GM18498 (cell line): Measurements from ENCODE around the gene TOP1.

ENCODE experiments used
- ATAC-seq: cut with Tn5 transposase; IDR thresholded peaks from one replicate; pipeline ENCODE4 v1.9.1; 2021; ENCODE audit warnings: mild to moderate bottlenecking, moderate library complexity; ENCODE audit not compliant: unreplicated experiment

Gene TOP1

DNA sequence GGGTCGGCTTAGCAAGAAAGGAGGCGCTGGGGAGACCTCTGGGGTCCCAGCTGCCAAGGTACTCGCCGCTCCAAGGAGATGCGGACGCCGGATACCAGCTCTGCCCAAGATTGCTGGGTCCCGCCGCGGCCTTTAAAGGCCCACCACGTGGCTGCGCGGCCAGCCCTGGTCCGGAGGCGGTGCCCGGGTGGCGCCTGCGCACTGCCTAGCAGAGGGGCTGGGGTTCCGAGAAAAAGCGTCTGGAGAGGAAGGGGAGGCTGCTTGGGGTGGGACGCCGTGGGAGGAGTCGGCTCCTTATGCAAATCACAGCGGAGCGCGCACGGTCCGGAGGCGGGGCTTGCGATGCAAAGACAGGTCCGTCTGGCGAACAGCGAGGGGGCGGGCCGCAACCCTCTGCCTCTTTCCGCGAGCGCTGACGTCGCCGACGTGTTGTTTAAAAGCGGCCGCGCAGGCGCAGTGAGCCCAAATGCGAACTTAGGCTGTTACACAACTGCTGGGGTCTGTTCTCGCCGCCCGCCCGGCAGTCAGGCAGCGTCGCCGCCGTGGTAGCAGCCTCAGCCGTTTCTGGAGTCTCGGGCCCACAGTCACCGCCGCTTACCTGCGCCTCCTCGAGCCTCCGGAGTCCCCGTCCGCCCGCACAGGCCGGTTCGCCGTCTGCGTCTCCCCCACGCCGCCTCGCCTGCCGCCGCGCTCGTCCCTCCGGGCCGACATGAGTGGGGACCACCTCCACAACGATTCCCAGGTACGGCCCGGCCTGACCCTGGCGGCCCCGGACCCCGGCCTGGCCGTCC, at the start of gene TOP1:
Gene TOP1, plus strand, starts transcription at position 464 of the 791 bp plus-strand sequence. Its CDS starts 246 bp downstream, at position 710.
- ATAC-seq = peak; percentile 97

DNA sequence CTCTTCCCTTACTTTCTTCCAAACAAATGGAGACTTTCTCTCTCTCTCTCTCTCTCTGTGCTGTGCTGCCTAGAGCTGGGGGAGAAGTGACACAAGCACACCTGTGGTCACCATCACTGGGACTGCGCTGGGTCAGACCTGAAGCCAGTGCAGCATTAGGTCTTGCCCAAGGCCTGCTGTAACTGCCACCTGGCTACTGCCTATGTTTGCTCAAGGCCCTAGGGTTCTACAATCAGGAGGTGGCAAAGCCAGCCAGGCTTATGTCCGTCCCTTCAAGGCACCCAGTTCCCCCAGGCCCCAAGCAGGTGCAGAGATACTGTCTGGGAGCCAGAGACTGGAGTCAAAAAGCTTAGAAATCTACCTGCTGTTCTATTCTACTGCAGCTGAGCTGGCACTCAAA, 49.4 kb upstream of the TOP1 start:
- no peak for ATAC-seq

DNA sequence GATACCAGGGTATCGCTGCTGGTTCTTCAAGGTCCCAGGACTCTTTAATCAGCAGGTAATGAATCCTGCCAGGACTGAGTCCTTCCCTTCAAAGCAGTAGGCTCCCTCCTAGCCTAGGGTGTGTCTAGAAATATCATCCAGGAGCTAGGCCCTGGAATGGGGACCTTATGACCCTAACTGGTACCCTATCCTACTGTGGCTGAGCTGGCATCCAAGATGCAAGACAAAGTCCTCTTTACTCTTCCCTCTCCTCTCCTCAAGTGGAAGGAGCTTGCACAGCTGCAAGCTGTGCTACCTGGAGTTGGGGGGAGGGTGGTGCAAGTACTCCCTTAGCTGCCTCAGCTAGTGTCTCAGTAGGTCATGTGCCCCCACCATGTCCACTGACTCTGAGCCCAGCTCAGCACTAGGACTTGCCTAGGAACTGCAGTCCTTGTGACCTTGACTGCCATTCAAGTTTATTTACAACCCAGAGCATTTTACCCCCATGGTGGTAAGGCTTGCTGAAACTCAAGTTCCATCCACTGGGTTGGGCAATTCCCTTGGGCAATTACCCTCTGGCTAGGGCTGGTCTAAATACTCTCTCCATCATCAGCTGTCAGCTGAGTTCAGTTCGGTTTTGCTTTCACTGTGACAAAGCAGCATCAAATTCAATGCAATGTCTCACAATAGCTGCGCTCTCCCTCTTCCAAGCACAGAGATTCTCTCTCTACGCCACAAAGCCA, 48.4 kb upstream of the TOP1 start:
- ATAC-seq = peak; percentile 68

DNA sequence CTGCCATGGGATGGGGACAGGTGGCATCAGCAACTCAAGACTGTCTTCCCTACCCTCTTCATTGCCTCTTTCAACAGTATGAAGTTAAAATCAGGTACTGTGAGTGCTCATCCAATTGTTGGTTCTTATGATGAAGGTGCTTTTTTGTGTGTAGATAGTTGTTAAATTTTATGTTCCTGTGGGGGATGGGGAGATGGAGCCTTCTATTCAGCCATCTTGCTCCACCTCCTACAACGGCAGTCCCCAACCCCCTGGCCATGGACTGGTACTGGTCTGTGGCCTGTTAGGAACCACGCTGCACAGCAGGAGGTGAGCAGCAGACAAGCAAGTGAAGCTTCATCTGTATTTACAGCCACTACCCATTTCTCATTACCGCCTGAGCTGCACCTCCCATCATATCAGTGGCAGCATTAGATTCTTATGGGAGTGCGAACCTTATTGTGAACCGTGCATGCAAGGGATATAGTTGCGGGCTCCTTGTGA, 47.8 kb upstream of the TOP1 start:
- ATAC-seq = peak; percentile 15

DNA sequence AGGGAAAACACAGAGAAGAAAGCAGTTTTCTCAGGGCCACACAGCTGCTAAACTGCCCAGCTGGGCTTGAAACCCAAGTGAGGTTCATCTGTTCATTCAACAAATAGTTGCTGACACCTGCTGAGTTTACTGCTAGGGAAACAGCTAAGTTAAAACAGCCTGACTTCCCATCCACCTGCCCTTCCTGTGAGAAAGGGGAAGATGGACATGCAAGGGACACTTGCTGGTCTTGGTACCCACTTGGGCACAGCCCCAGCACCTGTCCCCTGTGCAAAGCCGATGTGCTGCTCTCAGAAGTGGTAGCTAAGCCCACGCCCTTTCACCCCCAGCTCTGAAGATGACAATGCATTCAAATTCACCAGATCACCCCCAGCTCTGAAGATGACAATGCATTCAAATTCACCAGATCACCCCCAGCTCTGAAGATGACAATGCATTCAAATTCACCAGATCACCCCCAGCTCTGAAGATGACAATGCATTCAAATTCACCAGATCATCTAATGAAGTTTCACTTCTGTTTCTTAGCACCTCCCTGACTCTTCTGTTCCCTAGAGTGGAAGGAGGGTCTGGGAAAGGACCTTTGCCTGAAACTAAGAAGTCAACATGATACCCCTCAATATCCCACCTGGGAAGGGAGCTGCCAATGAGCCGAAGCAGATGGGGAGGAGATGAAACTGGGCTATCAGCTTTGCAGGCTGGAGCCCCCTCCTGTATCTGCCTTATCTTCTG, 46.0 kb upstream of the TOP1 start:
- no peak for ATAC-seq

DNA sequence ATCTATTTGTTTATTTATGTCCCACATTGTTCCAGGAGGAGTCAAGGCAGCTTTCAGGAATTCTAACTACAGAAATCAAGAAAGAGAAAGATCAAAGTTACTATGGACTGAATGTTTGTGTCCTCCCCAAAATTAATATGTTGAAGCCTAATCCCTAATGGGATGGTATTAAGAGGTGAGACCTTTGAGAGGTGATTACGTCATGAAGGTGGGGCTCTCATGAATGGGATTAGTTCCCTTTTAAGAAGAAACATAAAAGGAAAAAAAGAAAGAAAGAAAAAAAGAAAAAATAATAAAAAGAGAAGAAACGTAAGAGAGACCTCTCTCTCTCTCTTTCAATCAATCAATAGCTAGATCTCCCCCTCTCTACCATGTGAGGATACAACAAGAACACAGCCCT, 44.7 kb upstream of the TOP1 start:
- ATAC-seq = no peak

DNA sequence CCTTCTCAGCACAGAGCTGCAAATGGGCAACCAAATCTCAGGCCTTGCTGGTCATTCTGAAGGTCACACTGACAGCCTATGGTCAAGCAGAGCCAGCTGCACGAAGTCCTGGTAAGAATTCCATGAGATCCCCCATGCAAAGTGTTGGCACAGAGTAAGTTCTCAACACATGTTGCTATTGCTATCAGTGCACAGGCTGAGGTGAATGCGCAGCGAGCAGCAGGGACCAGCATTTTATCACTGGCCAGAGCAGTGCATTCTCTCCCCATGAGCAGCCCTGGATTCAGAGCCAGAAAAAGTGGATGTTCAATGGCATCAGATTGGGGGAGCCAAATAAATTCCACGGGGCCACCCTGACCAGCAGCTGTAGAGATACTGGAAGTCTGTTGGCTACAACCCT, 44.1 kb upstream of the TOP1 start:
- no peak for ATAC-seq

DNA sequence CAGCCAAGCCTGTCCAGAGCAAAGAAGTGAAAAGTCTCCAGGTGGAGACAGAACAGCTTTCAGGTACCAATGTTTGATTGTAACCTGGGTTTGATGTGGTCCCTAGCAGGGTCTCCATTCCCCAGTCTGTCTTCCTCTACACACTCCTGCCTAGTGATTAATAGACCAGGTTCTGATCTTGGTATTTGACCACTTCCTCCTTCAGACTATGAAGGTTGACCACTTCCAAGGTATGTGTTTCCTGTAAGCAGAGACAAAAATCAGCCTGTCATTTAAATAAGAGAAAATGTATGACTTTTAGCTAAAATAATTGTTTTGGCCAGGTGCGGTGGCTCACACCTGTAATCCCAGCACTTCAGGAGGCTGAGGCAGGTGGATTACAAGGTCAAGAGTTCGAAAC, 41.8 kb upstream of the TOP1 start:
- ATAC-seq = no peak

DNA sequence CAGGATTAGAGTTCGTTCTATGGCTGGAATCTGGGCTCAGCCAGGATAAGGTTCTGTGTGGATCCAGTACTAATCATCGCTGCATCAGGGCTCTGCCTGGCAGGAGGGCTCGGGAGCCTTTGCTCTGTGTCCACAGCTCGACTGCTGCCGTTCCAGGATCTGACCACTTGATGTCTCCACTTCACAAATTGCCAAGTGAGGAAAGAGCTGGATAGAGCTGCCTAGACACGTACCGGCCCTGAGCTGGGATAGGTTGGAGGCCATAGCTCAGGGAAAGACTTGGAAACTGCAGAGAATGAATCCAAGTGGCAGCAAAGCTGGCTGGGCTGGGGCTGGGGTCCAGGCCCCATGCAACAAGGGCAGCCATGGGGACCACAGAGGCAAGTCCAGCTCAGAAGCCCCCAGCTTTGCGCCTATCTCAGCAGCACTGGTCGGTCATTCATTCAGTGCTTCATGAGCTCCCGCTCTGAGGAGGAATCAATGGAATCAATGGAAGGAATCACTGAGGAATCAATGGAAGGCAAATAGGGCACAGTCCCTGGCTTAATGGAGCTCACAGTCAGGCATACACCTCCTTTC, 38.0 kb upstream of the TOP1 start:
- peak; percentile 60 for ATAC-seq

DNA sequence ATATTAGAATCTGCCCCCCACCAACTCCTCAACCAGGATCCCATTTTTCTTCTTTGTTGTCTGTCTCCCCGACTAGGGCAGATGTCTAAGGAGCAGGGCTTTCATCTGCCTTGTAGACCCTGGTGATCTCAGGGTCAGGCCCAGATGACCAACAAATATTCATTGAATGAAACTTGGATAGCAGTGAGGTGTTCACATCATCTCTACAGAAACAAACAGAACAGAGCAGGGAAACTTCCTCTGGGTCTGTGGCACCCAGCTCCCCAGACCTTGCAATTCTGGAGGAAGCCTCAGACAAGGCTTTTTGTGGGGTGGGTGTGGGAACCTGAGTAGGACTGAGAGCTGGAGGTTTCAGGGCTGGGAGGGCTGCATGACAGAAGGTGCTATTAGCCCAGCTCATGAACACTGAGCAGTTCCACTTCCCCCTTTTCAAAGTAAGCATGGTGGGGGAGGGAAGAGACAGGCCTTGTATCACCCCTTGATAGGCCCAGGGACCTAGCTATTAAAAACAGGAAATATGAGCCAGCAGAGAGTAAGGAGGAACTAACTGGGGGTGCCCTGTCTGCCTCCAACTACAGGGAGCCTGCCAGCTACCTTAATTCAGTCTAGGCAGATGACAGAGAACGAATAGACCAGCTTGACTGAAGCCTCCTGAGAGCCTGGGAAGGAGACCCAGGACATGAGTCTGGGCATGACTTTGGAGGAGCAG, 37.3 kb upstream of the TOP1 start:
- peak; percentile 93 for ATAC-seq

DNA sequence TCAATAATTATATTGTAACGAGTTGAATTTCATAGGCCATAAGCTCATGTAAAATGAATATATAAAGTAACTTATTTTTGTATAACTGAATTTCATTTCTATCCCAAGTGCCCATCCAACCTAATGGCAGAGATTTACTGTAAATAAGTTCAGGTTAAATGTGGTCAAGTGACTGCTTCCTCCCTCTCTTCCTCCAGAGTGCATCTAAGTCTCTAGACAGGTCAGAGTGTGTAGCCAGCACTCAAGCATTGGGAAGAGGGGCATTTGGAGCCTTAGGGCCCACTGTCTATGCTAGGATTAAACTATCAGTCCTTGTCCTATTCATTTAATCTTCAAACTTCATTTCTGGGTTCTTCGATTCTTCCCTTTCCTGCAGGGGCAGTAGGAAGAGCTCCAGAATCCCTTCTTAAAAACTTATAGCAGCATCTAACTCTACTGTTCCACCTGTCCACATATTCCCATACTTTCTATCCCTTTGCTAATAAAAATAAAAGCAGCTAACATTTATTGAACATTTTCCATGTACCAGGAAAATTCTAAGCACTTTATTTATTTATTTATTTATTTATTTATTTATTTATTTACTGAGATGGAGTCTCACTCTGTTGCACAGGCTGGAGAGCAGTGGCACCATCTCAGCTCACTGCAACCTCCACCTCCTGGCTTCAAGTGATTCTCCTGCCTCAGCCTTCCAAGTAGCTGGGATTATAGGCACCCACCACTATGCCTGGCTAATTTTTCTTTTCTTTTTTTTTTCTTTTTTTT, 36.1 kb upstream of the TOP1 start:
- ATAC-seq = no peak

DNA sequence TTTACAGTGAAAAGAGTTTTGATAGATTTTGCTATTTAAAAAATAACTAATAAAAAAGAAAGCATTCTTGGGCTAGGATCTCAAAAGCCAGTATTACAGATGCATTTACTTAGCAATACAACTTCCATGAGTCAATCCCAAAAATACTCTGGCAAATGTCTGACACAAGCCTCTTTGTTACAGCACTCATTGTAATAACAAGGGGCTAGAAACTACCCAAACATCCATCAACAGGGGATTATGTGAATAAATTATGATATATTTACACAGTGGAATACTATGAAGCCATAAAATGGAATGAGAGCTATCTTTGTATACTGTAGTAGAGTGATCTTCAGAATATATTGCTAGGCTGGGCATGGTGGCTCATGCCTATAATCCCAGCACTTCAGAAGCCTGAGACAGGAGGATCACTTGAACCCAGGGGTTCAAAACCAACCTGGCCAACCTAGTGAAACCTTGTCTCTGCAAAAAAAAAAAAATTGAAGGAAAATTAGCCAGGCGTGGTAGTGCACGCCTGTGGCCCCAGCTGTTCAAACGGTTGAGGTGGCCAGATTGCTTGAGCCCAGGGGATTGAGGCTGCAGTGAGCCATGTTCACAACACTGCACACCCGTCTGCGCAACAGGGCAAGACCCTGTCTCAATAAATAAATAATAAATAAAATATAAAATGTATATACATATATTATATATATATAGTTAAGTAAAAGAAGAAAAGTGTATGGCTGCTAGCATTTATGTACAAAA, 34.7 kb upstream of the TOP1 start:
- ATAC-seq = no peak

DNA sequence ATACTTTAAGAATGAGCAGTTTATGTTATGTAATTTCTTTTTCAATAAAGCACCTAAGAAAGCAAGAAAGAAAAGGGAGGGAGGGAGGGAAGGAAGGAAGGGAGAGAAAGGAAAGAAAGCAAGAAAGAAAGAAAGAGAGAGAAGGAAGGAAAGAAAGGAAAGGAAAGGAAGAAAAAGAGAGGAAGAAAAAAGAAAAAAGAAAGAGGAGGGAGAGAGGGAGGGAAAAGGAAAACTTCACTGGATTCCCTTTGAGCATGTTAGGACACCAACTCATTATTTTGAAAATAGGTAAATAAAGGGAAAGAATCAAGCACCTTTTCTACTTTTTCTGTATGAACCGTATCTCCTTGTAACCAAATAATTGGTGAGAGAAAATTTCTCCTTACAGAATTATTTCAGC, 32.3 kb upstream of the TOP1 start:
- no peak for ATAC-seq

DNA sequence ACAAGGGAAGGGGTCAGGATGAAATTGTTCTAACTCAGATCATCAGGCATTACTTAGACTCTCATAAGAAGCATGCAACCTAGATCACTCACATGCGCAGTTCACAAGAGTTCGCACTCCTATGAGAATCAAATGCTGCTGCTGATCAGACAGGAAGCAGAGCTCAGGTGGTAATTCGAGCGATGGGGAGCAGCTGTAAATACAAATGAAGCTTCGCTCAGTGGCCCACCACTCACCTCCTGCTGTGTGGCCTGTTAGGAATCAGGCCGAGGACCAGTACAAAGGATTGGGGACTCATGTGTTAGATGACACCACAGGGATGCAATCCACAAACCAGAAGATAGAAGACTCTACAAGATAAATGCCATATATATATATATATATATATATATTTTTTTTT, 31.5 kb upstream of the TOP1 start:
- ATAC-seq = no peak

DNA sequence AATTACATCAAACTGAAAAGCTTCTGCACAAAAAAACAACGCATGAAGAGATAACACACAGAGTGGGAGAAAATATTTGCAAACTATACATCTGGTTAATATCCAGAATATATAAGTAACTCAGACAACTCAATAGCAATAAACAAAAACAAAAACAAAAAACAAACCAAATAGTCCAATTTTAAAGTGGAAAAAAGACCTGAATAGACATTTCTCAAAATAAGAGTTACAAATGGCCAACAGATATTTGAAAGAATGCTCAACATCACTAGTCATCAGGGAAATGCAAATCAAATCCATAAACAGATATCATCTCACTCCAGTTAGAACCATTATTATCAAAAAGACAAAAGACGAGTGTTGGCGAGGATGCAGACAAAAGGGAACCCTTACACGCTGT, 28.8 kb upstream of the TOP1 start:
- ATAC-seq = no peak

DNA sequence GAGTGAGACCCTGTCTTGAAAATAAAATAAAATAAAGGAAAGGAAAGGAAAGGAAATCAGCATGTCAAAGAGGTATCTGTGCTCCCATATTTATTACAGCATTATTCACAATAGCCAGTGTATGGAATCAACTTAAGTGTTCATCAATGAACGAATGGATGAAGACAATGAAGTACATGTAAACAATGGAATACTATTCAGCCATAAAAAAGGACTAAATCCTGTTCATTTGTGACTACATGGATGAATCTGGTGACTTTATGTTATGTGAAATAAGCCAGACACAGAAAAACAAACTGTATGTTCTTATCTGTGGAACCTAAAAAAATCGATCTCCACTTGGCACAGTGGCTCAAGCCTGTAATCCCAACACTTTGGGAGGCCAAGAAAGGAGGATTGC, 28.0 kb upstream of the TOP1 start:
- no peak for ATAC-seq

DNA sequence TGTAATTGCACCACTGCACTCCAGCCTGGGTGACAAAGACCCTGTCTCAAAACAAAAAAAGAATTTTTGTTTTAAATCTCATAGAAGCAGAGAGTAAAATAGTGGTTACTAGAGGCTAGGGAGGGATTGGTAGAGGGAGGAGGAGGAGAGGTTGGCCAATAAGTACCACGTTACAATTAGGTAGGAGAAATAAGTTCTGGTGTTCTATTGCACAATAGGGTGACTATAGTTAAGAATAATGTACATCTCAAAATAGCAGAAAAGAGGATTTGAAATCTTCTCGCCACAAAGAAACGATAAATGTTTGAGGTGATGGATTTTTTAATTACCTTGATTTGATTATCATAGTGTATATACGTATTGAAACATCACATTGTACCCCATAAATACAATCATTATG, 27.1 kb upstream of the TOP1 start:
- ATAC-seq = no peak

DNA sequence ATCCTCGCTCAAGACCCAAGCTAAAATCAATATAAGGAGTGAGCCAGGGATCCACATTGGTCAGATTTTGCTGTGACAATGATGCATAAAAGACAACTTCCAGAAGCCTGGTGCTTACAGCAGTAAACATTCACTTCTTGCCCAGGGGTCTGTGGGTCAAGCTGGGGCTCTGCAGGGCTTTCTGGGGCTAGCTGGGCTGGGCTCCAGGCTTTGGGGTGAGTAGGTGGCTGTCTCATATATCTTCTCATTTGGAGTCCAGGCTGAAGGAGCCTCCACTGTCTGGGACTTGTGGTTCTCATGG, 25.8 kb upstream of the TOP1 start:
- ATAC-seq = no peak

DNA sequence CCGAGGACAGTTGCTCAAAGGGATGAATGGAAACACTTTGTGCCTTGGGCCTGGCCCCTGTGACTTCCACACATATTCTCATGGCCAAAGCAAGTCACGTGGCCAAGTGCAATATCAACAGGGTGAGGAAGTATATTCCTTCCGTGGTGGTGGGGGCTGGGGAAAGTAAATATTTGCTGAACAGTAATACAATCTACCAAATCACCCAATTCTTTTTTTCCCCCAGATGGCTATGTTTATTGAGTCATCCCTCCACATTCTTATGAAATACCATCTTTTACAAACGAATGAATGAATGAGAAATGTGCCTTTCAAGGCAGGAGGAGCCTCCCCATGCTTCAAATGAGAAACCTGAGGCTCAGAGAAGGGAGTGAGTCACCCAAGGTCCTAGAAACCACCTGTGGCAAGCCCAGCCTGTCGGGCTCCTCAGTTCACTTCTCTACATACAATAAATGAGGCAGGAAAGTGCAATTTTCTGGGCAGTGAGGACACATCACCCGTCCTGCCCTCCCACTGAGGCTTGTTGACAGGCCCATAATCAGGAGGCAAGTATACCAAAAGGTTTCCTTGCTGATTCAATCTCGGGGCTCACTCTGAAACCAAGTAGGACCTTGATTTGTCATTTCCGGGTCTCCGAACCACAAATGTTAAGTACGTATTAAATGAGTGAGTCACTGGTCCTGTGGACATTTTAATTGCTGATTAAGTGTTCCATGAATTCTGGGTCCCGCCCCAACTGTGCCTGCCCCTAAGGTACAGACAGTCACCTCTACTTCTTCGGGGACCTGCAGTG, 25.3 kb upstream of the TOP1 start:
- no peak for ATAC-seq
